GM12878 (cell line): ENCODE data around the gene NPNT. TPM values are rescaled to one million over a fixed set of nuclear protein-coding genes. Genes with fewer than 3 reads are reported as not detected.

Experiments
- ATAC-seq: fragments of 200-7000 bp; cut with Tn5 transposase; 3 replicates; pipeline ENCODE4 v1.9.1; 2020; ENCODE audit warnings: mild to moderate bottlenecking, moderate library complexity
- BruUV-seq: library from RNA; stranded (reverse); fragments of 400-500 nt; replicated peaks from 2 replicates; lab custom pipeline; 2021; lab: Mats Ljungman, UMichigan
- CTCF ChIA-PET: fragments of 300-600 bp; sonication (Branson Sonifier 250); formaldehyde crosslinking; extraction: SDS; loops from one replicate; lab custom pipeline; 2021; ENCODE audit warnings: inconsistent platforms; lab: Yijun Ruan, JAX
- POLR2A ChIA-PET: fragments of 350-600 bp; formaldehyde crosslinking; extraction: SDS; loops from one replicate; lab custom pipeline; 2021; ENCODE audit warnings: inconsistent platforms; lab: Charles Lee
- RAD21 ChIA-PET: fragments of 300-600 bp; sonication (Branson Sonifier 250); formaldehyde crosslinking; loops from one replicate; lab custom pipeline; 2023; ENCODE audit warnings: antibody characterized with exemption; ENCODE audit not compliant: unreplicated experiment; lab: Charles Lee
- SMC1A ChIA-PET: fragments of 300-600 bp; sonication (Branson Sonifier 250); formaldehyde crosslinking; loops from one replicate; lab custom pipeline; 2023; ENCODE audit not compliant: unreplicated experiment, uncharacterized antibody; lab: Charles Lee
- DNase-seq: peaks from one replicate; pipeline ENCODE4 v3.0.0-alpha.2; 2011; ENCODE audit warnings: low read depth, low spot score
- FAIRE-seq: peaks from 3 replicates; lab custom pipeline; 2011; peaks lifted over from hg19 to GRCh38; lab: Jason Lieb, UNC
- H2AFZ ChIP-seq: 2 replicates; pipeline ENCODE4 v1.6.0; 2011; ENCODE audit warnings: low read depth, low read length, control low read depth; ENCODE audit not compliant: control insufficient read depth
- H3K27ac ChIP-seq: 2 replicates; pipeline ENCODE4 v1.5.1; 2011; ENCODE audit warnings: control low read depth; ENCODE audit not compliant: control insufficient read depth, insufficient read depth
- H3K27me3 ChIP-seq, 2 experiments: replicated peaks in 1 of 2; 2 replicates each; pipeline versions ENCODE4 v1.6.0 to v1.6.1; 2011; ENCODE audit warnings: low read length in 1 of 2; ENCODE audit not compliant: control insufficient read depth in 2 of 2, insufficient read depth in 2 of 2
- H3K36me3 ChIP-seq, 2 experiments: 2 replicates each; pipeline ENCODE4 v1.5.1; 2011; ENCODE audit warnings: low read length in 1 of 2; ENCODE audit not compliant: control insufficient read depth in 2 of 2, insufficient read depth in 2 of 2
- H3K4me1 ChIP-seq: 2 replicates; pipeline ENCODE4 v1.6.1; 2011; ENCODE audit warnings: mild to moderate bottlenecking, low read length, moderate library complexity, mixed read lengths; ENCODE audit not compliant: control insufficient read depth, insufficient read depth
- H3K4me2 ChIP-seq: 2 replicates; pipeline ENCODE4 v1.6.0; 2011; ENCODE audit warnings: control low read depth; ENCODE audit not compliant: control insufficient read depth, insufficient read depth
- H3K4me3 ChIP-seq: fragments of 200-600 bp; sonication (generic); 2 replicates; pipeline ENCODE4 v1.5.1; 2016
- H3K79me2 ChIP-seq: 2 replicates; pipeline ENCODE4 v1.6.0; 2011; ENCODE audit warnings: low read length; ENCODE audit not compliant: control insufficient read depth, insufficient read depth
- H3K9ac ChIP-seq: 2 replicates; pipeline ENCODE4 v1.8.0; 2011; ENCODE audit warnings: low read length, control low read depth, mixed read lengths; ENCODE audit not compliant: control insufficient read depth, insufficient read depth
- H3K9me3 ChIP-seq: replicated peaks from 3 replicates; pipeline ENCODE4 v1.5.1; 2011; ENCODE audit warnings: mild to moderate bottlenecking, low read length; ENCODE audit not compliant: control insufficient read depth, insufficient read depth
- H4K20me1 ChIP-seq: 2 replicates; pipeline ENCODE4 v1.6.0; 2011; ENCODE audit not compliant: control insufficient read depth, insufficient read depth
- CREB1 ChIP-seq: IDR thresholded peaks from 2 replicates; pipeline ENCODE4 v1.6.1; 2012; ENCODE audit warnings: low read depth, mild to moderate bottlenecking, inconsistent platforms
- HSF1 ChIP-seq: fragments of 150-350 bp; IDR thresholded peaks from 2 replicates; pipeline ENCODE4 v1.6.1; 2014; ENCODE audit warnings: mild to moderate bottlenecking, low read depth, low read length
- MAX ChIP-seq: IDR thresholded peaks from 2 replicates; pipeline ENCODE4 v1.6.1; 2012; ENCODE audit warnings: low read depth, low read length, improper control_type of control experiment
- MEF2B ChIP-seq: fragments of 450-650 bp; IDR thresholded peaks from 2 replicates; pipeline ENCODE4 v1.6.1; 2018; ENCODE audit warnings: mild to moderate bottlenecking, moderate library complexity; ENCODE audit not compliant: partially characterized antibody, poor library complexity, severe bottlenecking
- MXI1 ChIP-seq: fragments of 150-350 bp; IDR thresholded peaks from 2 replicates; pipeline ENCODE4 v1.6.1; 2011; ENCODE audit warnings: low read depth, mild to moderate bottlenecking, inconsistent platforms, low read length, improper control_type of control experiment
- POU2F2 ChIP-seq: IDR thresholded peaks from 3 replicates; pipeline ENCODE4 v1.6.1; 2011; ENCODE audit warnings: low read depth, mild to moderate bottlenecking, low read length, borderline replicate concordance
- SIN3A ChIP-seq: IDR thresholded peaks from 2 replicates; pipeline ENCODE4 v1.6.1; 2012; ENCODE audit warnings: low read depth, low read length, improper control_type of control experiment
- SIX5 ChIP-seq: IDR thresholded peaks from 2 replicates; pipeline ENCODE4 v1.6.1; 2011; ENCODE audit warnings: mild to moderate bottlenecking, low read depth, low read length, moderate library complexity; ENCODE audit not compliant: severe bottlenecking
- YY1 ChIP-seq: IDR thresholded peaks from 2 replicates; pipeline ENCODE4 v1.6.1; 2011; ENCODE audit warnings: low read depth, mild to moderate bottlenecking, low read length
- WGBS: methylation state at CpG from one replicate; pipeline ENCODE4 v1.1.6; 2016; ENCODE audit warnings: low lambda C conversion rate; ENCODE audit not compliant: insufficient replicate concordance, insufficient coverage; ENCODE audit errors: missing lambda C conversion rate; 5-methylcytosine and 5-hydroxymethylcytosine counted together
- in situ Hi-C: fragments of 300-500 bp; cut with MboI; formaldehyde crosslinking; loops from 9 replicates; pipeline ENCODE4 v1.14.3; 2018; ENCODE audit warnings: mixed read lengths
- intact Hi-C: fragments of 100-400 bp; cut with micrococcal nuclease; formaldehyde crosslinking; loops from one replicate; pipeline ENCODE4 v1.14.2; 2022; ENCODE audit not compliant: unreplicated experiment
- polyA plus RNA-seq, 11 experiments: library from polyadenylated mRNA; depleted of rRNA in 4 of 11; unstranded in 6 of 11; stranded (reverse) in 5 of 11; fragments of >200 nt; fragmentation: Nextera tagmentation in 4 of 11; fragmentation: Illumina TruSeq in 1 of 11; extraction: Ambion mirVana in 4 of 11; extraction: Trizol in 1 of 11; gene quantifications; 1 replicate in 1 of 11; 2 replicates in 10 of 11; pipeline versions ENCODE4 v1.2.1 to v1.2.3, GENCODE V29; 2011 to 2016; ENCODE audit warnings: inconsistent platforms in 2 of 11, missing spikeins in 2 of 11, low read depth in 1 of 11
- total RNA-seq, 4 experiments: library from RNA; depleted of rRNA in 3 of 4; stranded (reverse); fragments of >200 nt in 3 of 4; fragmentation: Illumina TruSeq in 1 of 4; extraction: Trizol in 1 of 4; gene quantifications; 2 replicates each; pipeline versions ENCODE4 v1.2.1 to v1.2.3, GENCODE V29; 2013 to 2021
- TF ChIP-seq, protein P1 (sequence below): fragments of 450-650 bp; formaldehyde crosslinking; IDR thresholded peaks from 2 replicates; pipeline ENCODE4 v1.5.0; 2022; ENCODE audit warnings: mild to moderate bottlenecking, missing genetic modification characterization

NPNT gene
- total and polyA plus RNA-seq, 10 of the 15 experiments (the other 5 are each of a cell fraction or from before 2014, with no cell fraction given), result 0.18 to 70.5 (median 54.1) TPM

DNA sequence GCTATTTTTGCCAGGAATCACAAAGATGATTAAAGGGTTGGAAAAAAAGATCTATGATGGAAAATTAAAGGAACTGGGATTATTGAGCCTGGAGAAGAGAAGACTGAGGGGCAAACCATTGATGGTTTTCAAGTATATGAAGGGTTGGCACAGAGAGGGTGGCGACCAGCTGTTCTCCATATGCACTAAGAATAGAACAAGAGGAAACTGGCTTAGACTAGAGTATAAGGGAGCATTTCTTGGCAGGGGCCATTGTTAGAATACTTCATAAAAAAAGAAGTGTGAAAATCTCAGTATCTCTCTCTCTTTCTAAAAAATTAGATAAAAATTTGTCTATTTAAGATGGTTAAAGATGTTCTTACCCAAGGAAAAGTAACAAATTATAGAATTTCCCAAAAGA, 75.1 kb downstream of the NPNT start:
- no peak for TF ChIP-seq MXI1
- no peak for TF ChIP-seq SIX5
- TF ChIP-seq MAX, result no peak
- no peak for TF ChIP-seq SIN3A
- no peak for TF ChIP-seq POU2F2
- CTCF ChIA-PET, result interaction anchor here (0.6 kb wide), 1 partner anchor 580 kb away, joined by 3 read pairs; no protein-coding TSS in a partner anchor
- intact Hi-C loops (no loop called here), in situ Hi-C loops (no loop called here)
- no peaks in the 10 kb centered on the region for H3K79me2 ChIP-seq
- H3K27me3 ChIP-seq, result no peaks in the 10 kb centered on the region
- no peaks in the 10 kb centered on the region for H3K4me1 ChIP-seq
- no peak overlapping the region for H3K4me2 ChIP-seq
- H4K20me1 ChIP-seq, result no peaks in the 10 kb centered on the region
- WGBS, result 0% methylated on average over 1 of the region's 1 CpG
- H2AFZ ChIP-seq, result no peak overlapping the region
- H3K27ac ChIP-seq, result no peak overlapping the region
- SMC1A ChIA-PET, result no interaction called here
- H3K36me3 ChIP-seq, result no peaks in the 10 kb centered on the region
- RAD21 ChIA-PET, result no interaction called here
- FAIRE-seq (no peak), ATAC-seq (no peak), DNase-seq (no peak)
- no peak overlapping the region for H3K9ac ChIP-seq
- H3K9me3 ChIP-seq, result no peaks in the 10 kb centered on the region
- BruUV-seq, result no TSS peak
- H3K4me3 ChIP-seq, result no peak overlapping the region
- POLR2A ChIA-PET, result no interaction called here

DNA sequence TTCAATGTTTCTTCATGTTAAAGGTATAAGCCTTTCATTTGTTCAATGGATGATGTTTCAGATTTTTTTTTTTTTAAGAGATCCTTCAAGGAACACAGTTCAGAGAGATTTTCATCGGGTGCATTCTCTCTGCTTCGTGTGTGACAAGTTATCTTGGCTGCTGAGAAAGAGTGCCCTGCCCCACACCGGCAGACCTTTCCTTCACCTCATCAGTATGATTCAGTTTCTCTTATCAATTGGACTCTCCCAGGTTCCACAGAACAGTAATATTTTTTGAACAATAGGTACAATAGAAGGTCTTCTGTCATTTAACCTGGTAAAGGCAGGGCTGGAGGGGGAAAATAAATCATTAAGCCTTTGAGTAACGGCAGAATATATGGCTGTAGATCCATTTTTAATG, 75.8 kb downstream of the NPNT start:
- no peak overlapping the region for H3K9ac ChIP-seq
- POLR2A ChIA-PET, result no interaction called here
- FAIRE-seq (no peak), DNase-seq (no peak), ATAC-seq (no peak)
- RAD21 ChIA-PET, result no interaction called here
- no peaks in the 10 kb centered on the region for H3K9me3 ChIP-seq
- intact Hi-C loops (no loop called here), in situ Hi-C loops (no loop called here)
- H3K36me3 ChIP-seq, result no peaks in the 10 kb centered on the region
- BruUV-seq, result no TSS peak
- no peaks in the 10 kb centered on the region for H3K27me3 ChIP-seq
- CTCF ChIA-PET, result interaction anchor here (0.6 kb wide), 1 partner anchor 580 kb away, joined by 3 read pairs; no protein-coding TSS in a partner anchor
- SMC1A ChIA-PET, result no interaction called here
- no peaks in the 10 kb centered on the region for H3K4me1 ChIP-seq
- no peaks in the 10 kb centered on the region for H3K79me2 ChIP-seq
- no peak overlapping the region for H3K27ac ChIP-seq
- no peak overlapping the region for H2AFZ ChIP-seq
- no peaks in the 10 kb centered on the region for H4K20me1 ChIP-seq
- H3K4me3 ChIP-seq, result no peak overlapping the region
- WGBS, result 54% methylated on average over 4 of the region's 4 CpGs
- no peak overlapping the region for H3K4me2 ChIP-seq
- TF ChIP-seq YY1 (no peak), MEF2B (no peak), HSF1 (no peak), CREB1 (no peak)
- TF ChIP-seq, protein P1, sequence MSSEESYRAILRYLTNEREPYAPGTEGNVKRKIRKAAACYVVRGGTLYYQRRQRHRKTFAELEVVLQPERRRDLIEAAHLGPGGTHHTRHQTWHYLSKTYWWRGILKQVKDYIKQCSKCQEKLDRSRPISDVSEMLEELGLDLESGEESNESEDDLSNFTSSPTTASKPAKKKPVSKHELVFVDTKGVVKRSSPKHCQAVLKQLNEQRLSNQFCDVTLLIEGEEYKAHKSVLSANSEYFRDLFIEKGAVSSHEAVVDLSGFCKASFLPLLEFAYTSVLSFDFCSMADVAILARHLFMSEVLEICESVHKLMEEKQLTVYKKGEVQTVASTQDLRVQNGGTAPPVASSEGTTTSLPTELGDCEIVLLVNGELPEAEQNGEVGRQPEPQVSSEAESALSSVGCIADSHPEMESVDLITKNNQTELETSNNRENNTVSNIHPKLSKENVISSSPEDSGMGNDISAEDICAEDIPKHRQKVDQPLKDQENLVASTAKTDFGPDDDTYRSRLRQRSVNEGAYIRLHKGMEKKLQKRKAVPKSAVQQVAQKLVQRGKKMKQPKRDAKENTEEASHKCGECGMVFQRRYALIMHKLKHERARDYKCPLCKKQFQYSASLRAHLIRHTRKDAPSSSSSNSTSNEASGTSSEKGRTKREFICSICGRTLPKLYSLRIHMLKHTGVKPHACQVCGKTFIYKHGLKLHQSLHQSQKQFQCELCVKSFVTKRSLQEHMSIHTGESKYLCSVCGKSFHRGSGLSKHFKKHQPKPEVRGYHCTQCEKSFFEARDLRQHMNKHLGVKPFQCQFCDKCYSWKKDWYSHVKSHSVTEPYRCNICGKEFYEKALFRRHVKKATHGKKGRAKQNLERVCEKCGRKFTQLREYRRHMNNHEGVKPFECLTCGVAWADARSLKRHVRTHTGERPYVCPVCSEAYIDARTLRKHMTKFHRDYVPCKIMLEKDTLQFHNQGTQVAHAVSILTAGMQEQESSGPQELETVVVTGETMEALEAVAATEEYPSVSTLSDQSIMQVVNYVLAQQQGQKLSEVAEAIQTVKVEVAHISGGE, result no peak
